ENCODE data around the gene CCDC190. TPM values are rescaled to one million over a fixed set of nuclear protein-coding genes. Genes with fewer than 3 reads are reported as not detected.

CCDC190 gene
- total and polyA plus RNA-seq, 9 of the 15 experiments (the other 6 are each of a cell fraction or from before 2014, with no cell fraction given): not detected

DNA sequence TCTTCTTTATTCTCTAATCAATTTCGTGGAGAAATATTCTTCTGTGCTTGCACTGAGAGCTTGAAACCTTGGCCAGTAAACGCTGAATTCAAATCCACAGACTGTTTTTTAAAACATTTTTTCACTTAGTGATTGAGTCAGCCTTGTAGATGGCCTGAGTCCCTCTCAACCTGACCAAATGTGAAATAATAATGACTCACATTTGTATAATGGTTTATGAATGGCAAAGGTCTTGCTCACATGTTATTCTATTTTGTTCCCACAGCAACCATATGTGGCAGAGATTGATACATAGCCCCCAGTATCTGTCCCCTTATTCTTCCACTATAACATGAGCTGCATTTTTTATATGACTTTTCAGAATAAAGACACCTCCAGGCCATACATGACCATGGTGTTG lies 47.8 kb upstream of the CCDC190 start:
- no peaks in the 10 kb centered on the region for H3K79me2 ChIP-seq (ENCODE audit: control insufficient read depth, insufficient read depth, low read length)
- FAIRE-seq: no peak
- no peak overlapping the region for H3K27ac ChIP-seq (ENCODE audit: extremely low read depth, low read depth, low read length)
- no peak overlapping the region for H2AFZ ChIP-seq (ENCODE audit: low read depth, low read length)
- CTCF ChIA-PET (ENCODE audit: low intra/inter-chr PET ratio): no interaction called here
- WGBS (ENCODE audit: insufficient coverage, low coverage, missing lambda C conversion rate): 0% methylated on average over 2 of the region's 2 CpGs
- no peak overlapping the region for H3K4me2 ChIP-seq (ENCODE audit: insufficient read depth, low read length)
- no peak for DNase-seq (ENCODE audit: extremely low read depth in 1 of 4, low spot score in 3 of 4)
- no peaks in the 10 kb centered on the region for H4K20me1 ChIP-seq (replicated peaks; ENCODE audit: control insufficient read depth, insufficient read depth, low read length)
- H3K9me3 ChIP-seq (replicated peaks; ENCODE audit: control insufficient read depth, insufficient read depth, low read depth, low read length): no peaks in the 10 kb centered on the region
- POLR2A ChIA-PET: no interaction called here
- in situ Hi-C loops (cut with MboI) (no loop called here), intact Hi-C loops (cut with micrococcal nuclease) (loop anchor here (5.0 kb wide), 1 partner anchor 51 kb away; no protein-coding TSS in a partner anchor)
- no TSS peak for BruUV-seq (replicated peaks)
- H3K9me1 ChIP-seq (ENCODE audit: control insufficient read depth, insufficient read depth, low read length): no peaks in the 10 kb centered on the region
- H3K4me3 ChIP-seq: no peak overlapping the region
- H3K27me3 ChIP-seq (ENCODE audit: control insufficient read depth in 2 of 2, insufficient read depth in 2 of 2, low read length in 2 of 2): no peaks in the 10 kb centered on the region; a peak in 1 of 5 replicates
- no peaks in the 10 kb centered on the region; a peak in 1 of 5 replicates for H3K4me1 ChIP-seq (replicated peaks in 1 of 2; ENCODE audit: control insufficient read depth in 2 of 2, insufficient read depth in 2 of 2, low read length in 2 of 2)
- no peak overlapping the region for H3K9ac ChIP-seq (ENCODE audit: insufficient read depth in 1 of 2, low read depth in 2 of 2, low read length in 2 of 2)
- no peak for ATAC-seq
- TF ChIP-seq ESRRA (IDR thresholded peaks at IDR 0.05; ENCODE audit: borderline replicate concordance, low read depth) (no peak), ZNF830 (CRISPR knock-in tag; IDR thresholded peaks at IDR 0.05) (no peak), RBM25 (IDR thresholded peaks at IDR 0.05; ENCODE audit: low read depth, low read length, severe bottlenecking) (no peak), CREB1 (IDR thresholded peaks at IDR 0.05) (no peak), CREB1 (CRISPR knock-in tag; IDR thresholded peaks at IDR 0.05) (no peak), TCF15 (CRISPR knock-in tag; IDR thresholded peaks at IDR 0.05) (no peak), SMAD2 (IDR thresholded peaks at IDR 0.05; ENCODE audit: low read depth, low read length) (no peak), U2AF1 (optimal IDR thresholded peaks at IDR 0.05; ENCODE audit: low read depth, low read length) (no peak), THRAP3 (IDR thresholded peaks at IDR 0.05; ENCODE audit: borderline replicate concordance) (no peak), SP1 (CRISPR knock-in tag; IDR thresholded peaks at IDR 0.05) (no peak), FOXK1 (CRISPR knock-in tag; IDR thresholded peaks at IDR 0.05; ENCODE audit: borderline replicate concordance) (no peak), CBX2 (IDR thresholded peaks at IDR 0.05; ENCODE audit: insufficient read depth, low read length, poor library complexity, severe bottlenecking) (no peak), HDAC2 (IDR thresholded peaks at IDR 0.05) (no peak)
- TF ChIP-seq, protein P1, sequence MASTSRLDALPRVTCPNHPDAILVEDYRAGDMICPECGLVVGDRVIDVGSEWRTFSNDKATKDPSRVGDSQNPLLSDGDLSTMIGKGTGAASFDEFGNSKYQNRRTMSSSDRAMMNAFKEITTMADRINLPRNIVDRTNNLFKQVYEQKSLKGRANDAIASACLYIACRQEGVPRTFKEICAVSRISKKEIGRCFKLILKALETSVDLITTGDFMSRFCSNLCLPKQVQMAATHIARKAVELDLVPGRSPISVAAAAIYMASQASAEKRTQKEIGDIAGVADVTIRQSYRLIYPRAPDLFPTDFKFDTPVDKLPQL (IDR thresholded peaks at IDR 0.05; ENCODE audit: extremely low read depth, insufficient read length): no peak
- TF ChIP-seq, protein P2, sequence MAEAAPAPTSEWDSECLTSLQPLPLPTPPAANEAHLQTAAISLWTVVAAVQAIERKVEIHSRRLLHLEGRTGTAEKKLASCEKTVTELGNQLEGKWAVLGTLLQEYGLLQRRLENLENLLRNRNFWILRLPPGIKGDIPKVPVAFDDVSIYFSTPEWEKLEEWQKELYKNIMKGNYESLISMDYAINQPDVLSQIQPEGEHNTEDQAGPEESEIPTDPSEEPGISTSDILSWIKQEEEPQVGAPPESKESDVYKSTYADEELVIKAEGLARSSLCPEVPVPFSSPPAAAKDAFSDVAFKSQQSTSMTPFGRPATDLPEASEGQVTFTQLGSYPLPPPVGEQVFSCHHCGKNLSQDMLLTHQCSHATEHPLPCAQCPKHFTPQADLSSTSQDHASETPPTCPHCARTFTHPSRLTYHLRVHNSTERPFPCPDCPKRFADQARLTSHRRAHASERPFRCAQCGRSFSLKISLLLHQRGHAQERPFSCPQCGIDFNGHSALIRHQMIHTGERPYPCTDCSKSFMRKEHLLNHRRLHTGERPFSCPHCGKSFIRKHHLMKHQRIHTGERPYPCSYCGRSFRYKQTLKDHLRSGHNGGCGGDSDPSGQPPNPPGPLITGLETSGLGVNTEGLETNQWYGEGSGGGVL (CRISPR knock-in tag; IDR thresholded peaks at IDR 0.05): no peak
- no peaks in the 10 kb centered on the region for H3K36me3 ChIP-seq (ENCODE audit: control insufficient read depth, insufficient read depth, low read length)

All from K562 (cell line).